Measurements from ENCODE around the gene KCNG2. TPM values are rescaled to one million over a fixed set of nuclear protein-coding genes. Genes with fewer than 3 reads are reported as not detected.

KCNG2 gene
- total RNA-seq, 2 experiments from 2014 or later: not detected

- Histone ChIP-seq H3K27me3 (ENCODE audit: control insufficient read depth in 1 of 2, insufficient read depth in 2 of 2, low read length in 2 of 2) (no peaks in the 10 kb centered on the region), H3K36me3 (ENCODE audit: insufficient read depth, low read length) (peaks cover 41% of the 10 kb centered on the region), H3K9me3 (ENCODE audit: control insufficient read depth in 1 of 2, insufficient read depth in 1 of 2, low read length in 2 of 2) (peaks cover 9 to 39% of the 10 kb centered on the region in 2 experiments), H3K27ac (ENCODE audit: low read depth in 1 of 2, low read length in 2 of 2) (no peak overlapping the region), H3K4me1 (ENCODE audit: insufficient read depth, low read length) (no peaks in the 10 kb centered on the region), H3K4me3 (ENCODE audit: low read length) (no peak overlapping the region)
- TF ChIP-seq CTCF (IDR thresholded peaks at IDR 0.05): no peak
- no peak overlapping the region for H3K27ac Mint-ChIP-seq
- intact Hi-C loops (cut with DNase I, micrococcal nuclease): no loop called here
- no peak overlapping the region for H3K4me3 Mint-ChIP-seq
- H3K27me3 Mint-ChIP-seq: no peaks in the 10 kb centered on the region
- peaks cover 7% of the 10 kb centered on the region for H3K9me3 Mint-ChIP-seq
- H3K36me3 Mint-ChIP-seq (ENCODE audit: low read depth): peaks cover 78% of the 10 kb centered on the region
- ChIA-PET POLR2A (no interaction called here), CTCF (no interaction called here)
- H3K4me1 Mint-ChIP-seq (ENCODE audit: low read depth): no peaks in the 10 kb centered on the region
- ATAC-seq (ENCODE audit: poor library complexity): no peak
- DNase-seq: no peak
These were observed 43.5 kb upstream of the KCNG2 start for GRCh38 chr18:79754022-79754761.

- H3K4me1 Mint-ChIP-seq (ENCODE audit: low read depth): no peaks in the 10 kb centered on the region
- intact Hi-C loops (cut with DNase I, micrococcal nuclease): no loop called here
- CTCF ChIA-PET: no interaction called here
- H3K27ac ChIP-seq (ENCODE audit: low read depth in 1 of 2, low read length in 2 of 2): no peak overlapping the region
- H3K36me3 ChIP-seq (ENCODE audit: insufficient read depth, low read length): peaks cover 34% of the 10 kb centered on the region
- H3K9me3 ChIP-seq (ENCODE audit: control insufficient read depth in 1 of 2, insufficient read depth in 1 of 2, low read length in 2 of 2): peaks cover 14 to 43% of the 10 kb centered on the region in 2 experiments
- TF ChIP-seq CTCF (IDR thresholded peaks at IDR 0.05): no peak
- no peaks in the 10 kb centered on the region for H3K4me1 ChIP-seq (ENCODE audit: insufficient read depth, low read length)
- H3K27me3 ChIP-seq (ENCODE audit: control insufficient read depth in 1 of 2, insufficient read depth in 2 of 2, low read length in 2 of 2): no peaks in the 10 kb centered on the region
- H3K4me3 ChIP-seq (ENCODE audit: low read length): no peak overlapping the region
- no peak overlapping the region for H3K27ac Mint-ChIP-seq
- no peak overlapping the region for H3K4me3 Mint-ChIP-seq
- no peaks in the 10 kb centered on the region for H3K27me3 Mint-ChIP-seq
- DNase-seq: no peak
- POLR2A ChIA-PET: no interaction called here
- no peak for ATAC-seq (ENCODE audit: poor library complexity)
- peaks cover 12% of the 10 kb centered on the region for H3K9me3 Mint-ChIP-seq
- peaks cover 77% of the 10 kb centered on the region for H3K36me3 Mint-ChIP-seq (ENCODE audit: low read depth)
These were observed 42.8 kb upstream of the KCNG2 start for GRCh38 chr18:79754831-79755351.

- Histone ChIP-seq H3K4me3 (ENCODE audit: low read length) (no peak overlapping the region), H3K9me3 (ENCODE audit: control insufficient read depth in 1 of 2, insufficient read depth in 1 of 2, low read length in 2 of 2) (peaks cover 20 to 44% of the 10 kb centered on the region in 2 experiments), H3K27me3 (ENCODE audit: control insufficient read depth in 1 of 2, insufficient read depth in 2 of 2, low read length in 2 of 2) (no peaks in the 10 kb centered on the region), H3K36me3 (ENCODE audit: insufficient read depth, low read length) (peaks cover 30% of the 10 kb centered on the region), H3K27ac (ENCODE audit: low read depth in 1 of 2, low read length in 2 of 2) (no peak overlapping the region), H3K4me1 (ENCODE audit: insufficient read depth, low read length) (no peaks in the 10 kb centered on the region)
- CTCF ChIA-PET: no interaction called here
- Mint-ChIP-seq H3K4me3 (no peak overlapping the region), H3K36me3 (ENCODE audit: low read depth) (peaks cover 78% of the 10 kb centered on the region), H3K27ac (no peak overlapping the region), H3K9me3 (peaks cover 14% of the 10 kb centered on the region), H3K27me3 (no peaks in the 10 kb centered on the region), H3K4me1 (ENCODE audit: low read depth) (no peaks in the 10 kb centered on the region)
- no peak for DNase-seq
- TF ChIP-seq CTCF (IDR thresholded peaks at IDR 0.05): no peak
- intact Hi-C loops (cut with DNase I, micrococcal nuclease): no loop called here
- POLR2A ChIA-PET: no interaction called here
- no peak for ATAC-seq (ENCODE audit: poor library complexity)
These were observed 42.1 kb upstream of the KCNG2 start for GRCh38 chr18:79755496-79756142.

Measured in CD4-positive, alpha-beta T cell (primary cell).